K562 (cell line): ENCODE results near the gene SLC5A5. TPM values are rescaled to one million over a fixed set of nuclear protein-coding genes. Genes with fewer than 3 reads are reported as not detected.

Source experiments
- ATAC-seq: fragments of 200-7000 bp; cut with Tn5 transposase; 3 replicates; pipeline ENCODE4 v1.9.1; 2020; ENCODE audit warnings: moderate library complexity
- BruUV-seq: library from RNA; stranded (reverse); fragments of 400-500 nt; replicated peaks from 2 replicates; lab custom pipeline; 2021; lab: Mats Ljungman, UMichigan
- CTCF ChIA-PET: fragments of 300-600 bp; formaldehyde crosslinking; extraction: SDS; loops from one replicate; lab custom pipeline; 2021; ENCODE audit warnings: low intra/inter-chr PET ratio; lab: Yijun Ruan, JAX
- POLR2A ChIA-PET: fragments of 300-600, 350-650 bp; sonication (Branson Sonifier 250); formaldehyde crosslinking; extraction: SDS; loops from one replicate; lab custom pipeline; 2021; ENCODE audit warnings: antibody characterized with exemption, inconsistent platforms; lab: Yijun Ruan, JAX
- DNase-seq, 4 experiments: peaks; one replicate each; pipeline versions ENCODE4 v3.0.0 to v3.0.0-alpha.2; 2011 to 2018; ENCODE audit warnings: low spot score in 3 of 4, mixed read lengths in 3 of 4; ENCODE audit errors: extremely low read depth in 1 of 4
- FAIRE-seq: peaks from 2 replicates; lab custom pipeline; 2011; peaks lifted over from hg19 to GRCh38; lab: Jason Lieb, UNC
- H2AFZ ChIP-seq: 2 replicates; pipeline ENCODE4 v1.6.0; 2011; ENCODE audit warnings: low read depth, low read length, control low read depth, inconsistent platforms
- H3K27ac ChIP-seq: fragments of 200-600 bp; 3 replicates; pipeline ENCODE4 v1.8.0; 2011; ENCODE audit warnings: low read depth, mild to moderate bottlenecking, control low read depth, inconsistent platforms, low read length, moderate library complexity, mixed read lengths; ENCODE audit errors: extremely low read depth
- H3K27me3 ChIP-seq, 2 experiments: fragments of 300-600 bp in 1 of 2; 2 replicates in 1 of 2; 3 replicates in 1 of 2; pipeline versions ENCODE4 v1.6.0 to v1.8.0; 2011; ENCODE audit warnings: inconsistent platforms in 2 of 2, low read length in 2 of 2, mild to moderate bottlenecking in 1 of 2, mixed read lengths in 1 of 2, moderate library complexity in 1 of 2; ENCODE audit not compliant: control insufficient read depth in 2 of 2, insufficient read depth in 2 of 2
- H3K36me3 ChIP-seq: fragments of 300-600 bp; 3 replicates; pipeline ENCODE4 v1.8.0; 2011; ENCODE audit warnings: mild to moderate bottlenecking, low read length, inconsistent platforms; ENCODE audit not compliant: control insufficient read depth, insufficient read depth
- H3K4me1 ChIP-seq, 2 experiments: fragments of 200-600 bp in 1 of 2; replicated peaks in 1 of 2; 2 replicates in 1 of 2; 3 replicates in 1 of 2; pipeline versions ENCODE4 v1.5.1 to v1.8.0; 2011; ENCODE audit warnings: inconsistent platforms in 2 of 2, low read length in 2 of 2, mild to moderate bottlenecking in 1 of 2, mixed read lengths in 1 of 2, moderate library complexity in 1 of 2; ENCODE audit not compliant: control insufficient read depth in 2 of 2, insufficient read depth in 2 of 2
- H3K4me2 ChIP-seq: 2 replicates; pipeline ENCODE4 v1.6.1; 2011; ENCODE audit warnings: low read length, control low read depth, inconsistent platforms, mixed read lengths; ENCODE audit not compliant: insufficient read depth
- H3K4me3 ChIP-seq: fragments of 200-600 bp; sonication (generic), shearing (Covaris generic); 2 replicates; pipeline ENCODE4 v1.5.1; 2016; ENCODE audit warnings: control low read depth, inconsistent platforms
- H3K79me2 ChIP-seq: fragments of 200-600 bp; 3 replicates; pipeline ENCODE4 v1.8.0; 2011; ENCODE audit warnings: low read length, inconsistent platforms; ENCODE audit not compliant: control insufficient read depth, insufficient read depth
- H3K9ac ChIP-seq, 2 experiments: 2 replicates each; pipeline versions ENCODE4 v1.6.0 to v1.6.1; 2011; ENCODE audit warnings: low read depth in 2 of 2, low read length in 2 of 2, control low read depth in 1 of 2, inconsistent platforms in 1 of 2, mild to moderate bottlenecking in 1 of 2, mixed read lengths in 1 of 2; ENCODE audit not compliant: insufficient read depth in 1 of 2
- H3K9me1 ChIP-seq: one replicate; pipeline ENCODE4 v1.6.0; 2011; ENCODE audit warnings: inconsistent platforms, mild to moderate bottlenecking, low read length, moderate library complexity; ENCODE audit not compliant: control insufficient read depth, insufficient read depth
- H3K9me3 ChIP-seq: replicated peaks from 2 replicates; pipeline ENCODE4 v1.5.1; 2011; ENCODE audit warnings: low read depth, low read length, inconsistent platforms; ENCODE audit not compliant: control insufficient read depth, insufficient read depth
- H4K20me1 ChIP-seq: replicated peaks from 2 replicates; pipeline ENCODE4 v1.6.1; 2011; ENCODE audit warnings: low read length, inconsistent platforms, mixed read lengths; ENCODE audit not compliant: control insufficient read depth, insufficient read depth
- ATF3 ChIP-seq, 2 experiments: fragments of 450-650 bp in 1 of 2; sonication (generic) in 1 of 2; formaldehyde crosslinking in 1 of 2; IDR thresholded peaks in 1 of 2; conservative IDR thresholded peaks in 1 of 2; 2 replicates each; pipeline versions ENCODE4 v1.6.1 to v1.8.1; 2016 to 2023; ENCODE audit warnings: mild to moderate bottlenecking in 2 of 2, moderate library complexity in 2 of 2, inconsistent platforms in 1 of 2, missing genetic modification reagents in 1 of 2
- CREB5 ChIP-seq: fragments of 250-450 bp; sonication (Bioruptor Pico); IDR thresholded peaks from 2 replicates; pipeline ENCODE4 v1.5.0; 2020; ENCODE audit warnings: mild to moderate bottlenecking
- CREBBP ChIP-seq: IDR thresholded peaks from one replicate; pipeline ENCODE4 v1.6.1; 2012; ENCODE audit warnings: low read depth, mild to moderate bottlenecking, control low read depth, inconsistent platforms, low read length
- HMG20B ChIP-seq: fragments of 250-450 bp; sonication (Bioruptor Pico); IDR thresholded peaks from 2 replicates; pipeline ENCODE4 v1.5.0; 2021; ENCODE audit warnings: mild to moderate bottlenecking
- HNRNPLL ChIP-seq: fragments of 200-400 bp; formaldehyde crosslinking; IDR thresholded peaks from 2 replicates; pipeline ENCODE4 v1.6.1; 2017; ENCODE audit warnings: low read length, low read depth, mild to moderate bottlenecking; ENCODE audit not compliant: poor library complexity, severe bottlenecking
- PHF20 ChIP-seq: fragments of 450-650 bp; IDR thresholded peaks from 2 replicates; pipeline ENCODE4 v1.6.1; 2018; ENCODE audit not compliant: partially characterized antibody
- YY1 ChIP-seq, 3 experiments: IDR thresholded peaks; 2 replicates each; pipeline ENCODE4 v1.6.1; 2011; ENCODE audit warnings: low read length in 2 of 3, mild to moderate bottlenecking in 2 of 3, moderate library complexity in 2 of 3, borderline replicate concordance in 1 of 3, control low read depth in 1 of 3, low read depth in 1 of 3; ENCODE audit not compliant: insufficient read depth in 3 of 3, insufficient replicate concordance in 2 of 3, control insufficient read depth in 1 of 3, insufficient read length in 1 of 3; ENCODE audit errors: extremely low read depth in 1 of 3
- WGBS: fragments of 100-300 bp; shearing (Covaris generic); methylation state at CpG from one replicate; pipeline ENCODE4 v1.1.6; 2016; ENCODE audit warnings: low coverage, mixed read lengths; ENCODE audit not compliant: insufficient coverage; ENCODE audit errors: missing lambda C conversion rate; 5-methylcytosine and 5-hydroxymethylcytosine counted together
- in situ Hi-C: fragments of 300-500 bp; cut with MboI; formaldehyde crosslinking; loops from 4 replicates; pipeline ENCODE4 v1.15.0; 2018; ENCODE audit warnings: inconsistent platforms, mixed read lengths
- intact Hi-C: fragments of 100-400 bp; cut with micrococcal nuclease; formaldehyde crosslinking; loops from 2 replicates; pipeline ENCODE4 v1.14.2; 2022
- polyA plus RNA-seq, 8 experiments: library from polyadenylated mRNA; depleted of rRNA in 4 of 8; stranded (reverse) in 5 of 8; unstranded in 3 of 8; fragments of >200 nt; fragmentation: Nextera tagmentation in 2 of 8; fragmentation: Illumina TruSeq in 1 of 8; extraction: Ambion mirVana in 2 of 8; extraction: Trizol in 1 of 8; gene quantifications; 2 replicates each; pipeline versions ENCODE4 v1.2.1 to v1.2.3, GENCODE V29; 2011 to 2014; ENCODE audit warnings: inconsistent platforms in 1 of 8, missing spikeins in 1 of 8
- total RNA-seq, 7 experiments: library from RNA; depleted of rRNA in 6 of 7; stranded (reverse); fragments of >200 nt in 6 of 7; fragmentation: Illumina TruSeq in 2 of 7; extraction: Trizol in 2 of 7; gene quantifications; 2 replicates each; pipeline versions ENCODE4 v1.2.1 to v1.2.3, GENCODE V29; 2011 to 2021; ENCODE audit warnings: low replicate concordance in 1 of 7

Gene SLC5A5
- total and polyA plus RNA-seq, 9 of the 15 experiments (the other 6 are each of a cell fraction or from before 2014, with no cell fraction given) = 0.10 to 0.73 (median 0.23) TPM

GRCh38 chr19:17874758-17875135, 3.0 kb downstream of the SLC5A5 start:
- no peaks in the 10 kb centered on the region for H3K9me3 ChIP-seq
- no peak overlapping the region for H3K27ac ChIP-seq
- peaks cover 13 to 24% of the 10 kb centered on the region in 2 experiments; a peak in 3 of 5 replicates for H3K27me3 ChIP-seq
- H4K20me1 ChIP-seq = 0 out of 2 replicates have a peak, but pooled peaks cover 6% of the 10 kb centered on the region
- peak overlapping the region in 1 of 2 experiments; percentile 71; a peak in 1 of 4 replicates for H3K9ac ChIP-seq
- no peak for FAIRE-seq
- peaks cover 0 to 40% of the 10 kb centered on the region in 2 experiments; a peak in 3 of 5 replicates for H3K4me1 ChIP-seq
- POLR2A ChIA-PET = interaction anchor here (1.0 kb wide), 1 partner anchor 58 kb away, joined by 3 read pairs; the partner anchor contains the start of gene CCDC124
- TF ChIP-seq CREB5 (CRISPR knock-in tag) (no peak), HNRNPLL (peak; percentile 4)
- TF ChIP-seq, all 486 proteins: peak for 1
- Histone ChIP-seq H3K79me2 (no peaks in the 10 kb centered on the region), H3K9me1 (no peaks in the 10 kb centered on the region), H3K4me2 (peak overlapping the region; percentile 84), H3K4me3 (no peak overlapping the region), H3K36me3 (no peaks in the 10 kb centered on the region), H2AFZ (peak overlapping the region; percentile 60)
- BruUV-seq = no TSS peak
- in situ Hi-C loops = no loop called here
- CTCF ChIA-PET = no interaction called here
- WGBS = 42% methylated on average over 9 of the region's 9 CpGs
- intact Hi-C loops = no loop called here
- DNase-seq (no peak), ATAC-seq (no peak)

GRCh38 chr19:17877696-17878095, 6.0 kb downstream of the SLC5A5 start:
- Histone ChIP-seq H3K27me3 (peaks cover 18 to 49% of the 10 kb centered on the region in 2 experiments; a peak in 3 of 5 replicates), H3K9me1 (peaks cover 3% of the 10 kb centered on the region), H3K9me3 (no peaks in the 10 kb centered on the region), H3K4me2 (no peak overlapping the region), H3K79me2 (no peaks in the 10 kb centered on the region), H3K27ac (no peak overlapping the region), H3K9ac (no peak overlapping the region; a peak in 1 of 4 replicates), H3K36me3 (no peaks in the 10 kb centered on the region), H4K20me1 (0 out of 2 replicates have a peak, but pooled peaks cover 4% of the 10 kb centered on the region), H2AFZ (no peak overlapping the region), H3K4me1 (peaks cover 0 to 23% of the 10 kb centered on the region in 2 experiments; a peak in 3 of 5 replicates), H3K4me3 (no peak overlapping the region)
- no TSS peak for BruUV-seq
- FAIRE-seq (no peak), ATAC-seq (no peak), DNase-seq (peak in 1 of 4 experiments; percentile 3)
- ChIA-PET CTCF (no interaction called here), POLR2A (interaction anchor here (1.7 kb wide), 1 partner anchor 13 kb away, joined by 8 read pairs; no protein-coding TSS in a partner anchor)
- 35% methylated on average over 15 of the region's 16 CpGs for WGBS
- intact Hi-C loops (no loop called here), in situ Hi-C loops (no loop called here)
- TF ChIP-seq CREBBP (no peak), YY1 (IDR thresholded peaks at IDR 0.05; ENCODE audit: borderline replicate concordance in 1 of 3, control insufficient read depth in 1 of 3, extremely low read depth in 1 of 3, insufficient read depth in 3 of 3, insufficient read length in 1 of 3, insufficient replicate concordance in 2 of 3, low read depth in 1 of 3, low read length in 2 of 3) (no peak), ATF3 (IDR thresholded peaks at IDR 0.05) (no peak), ATF3 (CRISPR knock-in tag; conservative IDR thresholded peaks at IDR 0.05) (no peak), PHF20 (no peak), HMG20B (CRISPR knock-in tag) (no peak)
